CD4-positive, alpha-beta T cell treated with Interleukin-15 for 4 hours (primary cell): Measurements from ENCODE around the gene TCHH.
A peak's percentile ranks its signal among the peaks of the same experiment; 100 is the strongest.
"Not testable (repeated sequence)": the region's sequence is repeated elsewhere in the genome, so short reads cannot be mapped to it uniquely, and the experiment has no call there.

Source experiments
- DNase-seq: peaks from one replicate; pipeline ENCODE4 v3.0.0-alpha.2; 2020; ENCODE audit warnings: low spot score

Gene TCHH

DNA sequence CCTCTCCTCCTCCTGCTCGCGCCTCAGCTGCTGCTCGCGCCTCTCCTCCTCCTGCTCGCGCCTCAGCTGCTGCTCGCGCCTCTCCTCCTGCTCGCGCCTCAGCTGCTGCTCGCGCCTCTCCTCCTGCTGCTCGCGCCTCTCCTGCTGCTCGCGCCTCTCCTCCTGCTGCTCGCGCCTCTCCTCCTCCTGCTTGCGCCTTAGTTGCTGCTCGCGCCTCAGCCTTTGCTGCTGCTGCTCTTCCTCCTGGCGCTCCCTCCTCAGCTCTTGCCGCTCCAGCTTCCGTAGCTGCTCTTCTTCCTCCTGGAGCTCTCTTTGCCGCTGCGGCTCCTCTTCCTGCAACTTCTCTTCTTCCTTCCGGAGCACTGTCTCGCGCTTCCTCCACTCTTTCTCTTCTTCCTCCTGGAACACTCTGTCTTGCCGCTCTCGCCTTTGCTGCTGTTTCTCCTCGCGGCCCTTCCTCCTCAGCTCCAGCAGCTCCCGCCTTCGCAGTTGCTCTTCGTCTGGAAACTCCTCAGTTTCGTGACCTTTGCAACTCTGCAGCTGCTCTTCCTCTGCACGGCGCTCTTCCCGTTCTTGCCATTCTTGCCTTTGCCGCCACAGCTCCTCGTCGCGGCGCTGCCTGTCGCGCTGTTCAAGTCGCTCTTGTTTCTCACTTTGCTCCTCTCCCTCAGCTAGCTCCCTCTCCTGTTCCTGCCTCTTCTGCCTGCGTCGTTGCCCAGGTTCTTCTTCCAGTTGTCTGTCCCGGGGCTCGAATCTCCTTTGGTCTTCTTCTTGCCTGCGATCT is 3.0 kb downstream of the TCHH start:
- no peak for DNase-seq

DNA sequence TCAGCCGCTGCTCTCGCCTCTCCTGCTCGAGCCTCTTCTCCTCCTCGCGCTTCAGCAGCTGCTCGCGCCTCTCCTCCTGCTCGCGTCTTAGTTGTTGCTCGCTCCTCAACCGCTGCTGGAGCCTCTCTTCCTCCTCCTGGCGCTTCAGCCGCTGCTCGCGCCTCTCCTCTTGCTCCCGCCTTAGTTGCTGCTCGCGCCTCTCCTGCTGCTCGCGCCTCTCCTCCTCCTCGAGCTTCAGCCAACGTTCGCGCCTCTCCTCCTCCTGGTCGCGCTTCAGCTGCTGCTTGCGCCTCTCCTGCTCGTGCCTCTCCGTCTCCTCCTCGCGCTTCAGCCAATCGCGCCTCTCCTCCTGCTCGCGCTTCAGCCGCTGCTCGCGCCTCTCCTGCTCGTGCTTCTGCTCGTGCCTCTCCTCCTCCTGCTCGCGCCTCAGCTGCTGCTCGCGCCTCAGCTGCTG is 3.7 kb downstream of the TCHH start:
- no peak for DNase-seq

- no peak for DNase-seq
These were observed 4.3 kb downstream of the TCHH start for GRCh38 chr1:152110860-152111514.

DNA sequence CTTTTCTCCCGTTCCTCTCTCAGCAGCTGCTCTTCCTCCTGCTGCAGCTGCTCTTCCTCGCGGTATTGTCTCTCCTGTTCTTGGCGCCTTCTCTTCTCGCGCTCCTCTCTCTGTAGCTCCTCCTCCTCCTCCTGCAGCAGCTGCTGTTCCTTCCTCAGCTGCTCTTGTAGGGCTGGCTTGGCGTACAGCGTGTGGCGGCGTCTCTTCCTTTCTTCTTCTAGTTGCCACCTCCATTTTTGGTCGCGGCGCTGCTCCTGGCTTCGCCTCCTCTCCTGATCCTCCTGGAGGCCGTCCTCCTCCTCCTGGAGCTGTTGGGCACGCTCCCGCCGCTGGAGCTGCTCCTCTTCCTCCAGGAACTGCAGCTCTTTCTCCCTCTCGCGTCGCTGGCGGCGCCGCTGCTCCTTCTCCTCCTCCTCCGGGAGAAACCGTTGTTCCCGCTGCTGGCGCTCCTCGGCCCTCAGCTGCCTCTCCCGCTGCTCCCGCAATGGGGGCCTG is 4.8 kb downstream of the TCHH start:
- peak; percentile 3 for DNase-seq

DNA sequence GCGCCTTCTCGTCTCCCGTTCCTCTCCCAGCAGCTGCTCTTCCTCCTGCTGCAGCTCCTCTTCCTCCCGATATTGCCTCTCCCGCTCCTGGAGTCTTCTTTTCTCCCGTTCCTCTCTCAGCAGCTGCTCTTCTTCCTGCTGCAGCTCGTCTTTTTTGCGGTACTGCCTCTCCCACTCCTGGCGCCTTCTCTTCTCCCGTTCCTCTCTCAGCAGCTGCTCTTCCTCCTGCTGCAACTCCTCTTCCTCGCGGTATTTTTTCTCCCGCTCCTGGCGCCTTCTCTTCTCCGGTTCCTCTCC is 5.3 kb downstream of the TCHH start:
- DNase-seq: no peak

GRCh38 chr1:152109231-152109997 is 5.8 kb downstream of the TCHH start:
- no peak for DNase-seq

GRCh38 chr1:152108882-152109222 is 6.4 kb downstream of the TCHH start:
- DNase-seq: no peak

GRCh38 chr1:152107984-152108881 is 7.0 kb downstream of the TCHH start:
- DNase-seq: no peak

DNA sequence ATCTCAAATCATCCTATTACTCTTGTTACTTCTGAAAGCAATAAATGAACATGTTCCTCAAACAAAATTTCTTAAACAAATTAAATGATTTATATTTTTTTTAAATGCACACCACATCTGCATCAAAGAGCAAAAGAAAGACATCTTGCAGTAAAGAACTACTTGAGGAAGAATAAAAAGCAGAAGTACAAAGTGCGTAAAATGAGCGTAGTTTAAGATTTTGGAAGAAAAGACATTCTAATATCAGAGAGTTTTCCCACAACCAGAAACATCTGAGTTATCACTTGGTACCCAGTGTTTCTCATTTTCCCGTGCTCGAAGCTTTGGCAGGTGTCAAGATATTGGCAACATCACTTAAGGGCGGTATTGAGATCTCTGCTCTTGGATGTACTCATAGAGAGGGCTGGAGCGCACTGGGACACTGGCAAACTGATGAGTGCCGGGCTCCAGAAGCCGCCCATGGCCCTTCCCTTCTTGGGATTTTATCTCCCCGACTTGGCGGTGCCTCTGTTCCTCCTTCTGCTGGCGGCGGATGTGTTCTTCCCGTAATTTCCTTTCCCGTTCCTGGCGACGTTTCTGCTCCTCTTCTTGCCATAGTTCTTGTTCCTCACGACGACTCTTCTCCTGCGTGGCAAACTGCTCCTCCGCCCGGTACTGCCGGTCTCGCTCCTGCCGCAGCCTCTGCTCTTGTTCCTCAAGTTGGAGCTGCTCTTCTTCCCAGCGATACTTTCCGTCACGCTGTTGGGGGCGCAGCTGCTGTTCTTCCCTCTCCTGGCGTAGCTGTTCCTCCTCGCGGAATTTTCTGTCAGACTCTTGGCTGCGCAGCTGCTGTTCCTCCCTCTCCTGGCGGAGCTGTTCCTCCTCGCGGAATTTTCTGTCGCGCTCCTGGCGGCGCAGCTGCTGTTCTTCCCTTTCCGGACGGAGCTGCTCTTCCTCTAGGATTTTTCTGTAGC is 7.9 kb downstream of the TCHH start:
- no peak for DNase-seq

DNA sequence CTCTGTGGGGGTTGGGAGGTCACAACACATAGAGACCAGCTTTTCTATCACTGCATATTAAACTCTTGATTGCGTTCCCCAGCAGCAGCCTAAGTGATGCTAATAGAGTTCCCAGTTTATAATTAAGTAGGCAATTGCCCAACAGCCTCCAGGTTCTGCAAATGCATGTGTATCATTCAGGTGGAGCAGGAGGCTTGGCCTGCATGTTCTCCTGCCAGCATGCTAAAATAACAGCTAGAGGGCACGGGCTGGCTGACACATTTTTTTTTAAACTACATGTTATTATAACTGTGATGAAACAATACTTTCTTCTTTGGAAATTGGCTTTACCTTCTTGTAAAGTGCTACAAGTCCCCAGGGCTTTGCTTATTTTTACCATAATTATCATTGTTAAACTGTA is 10.4 kb downstream of the TCHH start:
- DNase-seq: no peak

DNA sequence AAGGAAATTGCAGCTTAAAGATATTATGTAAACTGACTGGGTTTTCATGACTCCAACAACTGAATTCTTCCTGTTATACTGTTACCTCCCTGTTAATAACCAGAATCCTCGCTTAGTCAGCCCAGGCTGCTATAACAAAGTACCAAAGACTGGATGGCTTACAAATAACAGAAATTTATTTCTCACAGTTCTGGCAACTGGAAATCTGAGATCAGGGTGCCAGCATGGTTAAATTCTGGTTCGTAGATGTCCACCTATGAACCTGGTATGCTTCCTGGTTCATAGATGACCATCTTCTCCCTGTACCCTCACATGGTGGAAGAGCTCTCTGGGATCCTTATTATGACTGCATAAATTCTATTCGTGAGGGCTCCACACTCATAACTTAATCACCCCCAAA is 18.3 kb downstream of the TCHH start:
- DNase-seq: no peak

- DNase-seq: no peak
These were observed 26.1 kb downstream of the TCHH start, which contains the start of gene TCHHL1 for GRCh38 chr1:152089014-152089674. TSS of gene TCHHL1 (minus strand) at chr1:152089064. CDS start at chr1:152088143, 921 bp downstream.

DNA sequence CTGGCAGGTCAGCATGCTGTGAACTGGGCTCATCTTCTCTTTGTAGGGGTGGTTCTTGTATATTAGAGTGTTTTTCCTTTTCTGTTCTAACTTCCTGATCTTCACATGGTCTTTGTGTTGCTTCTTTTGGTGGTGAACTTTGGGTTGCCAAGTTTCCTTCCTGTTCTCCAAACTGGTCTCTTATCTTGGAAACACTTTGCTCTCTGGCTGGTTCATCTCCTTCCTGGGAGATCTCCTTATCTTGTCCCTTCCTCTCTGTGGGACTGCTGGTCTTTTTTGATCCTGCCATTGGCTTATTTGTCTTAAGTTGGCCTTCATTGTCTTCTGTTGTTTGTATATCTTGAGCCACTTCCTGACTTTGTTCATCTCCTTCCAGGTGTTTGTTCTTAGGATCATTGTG is 28.5 kb downstream of the TCHH start:
- DNase-seq: no peak

- DNase-seq: no peak
These were observed 30.4 kb downstream of the TCHH start for GRCh38 chr1:152084853-152085252.

GRCh38 chr1:152081026-152081425 is 34.2 kb downstream of the TCHH start:
- not testable (repeated sequence) for DNase-seq

DNA sequence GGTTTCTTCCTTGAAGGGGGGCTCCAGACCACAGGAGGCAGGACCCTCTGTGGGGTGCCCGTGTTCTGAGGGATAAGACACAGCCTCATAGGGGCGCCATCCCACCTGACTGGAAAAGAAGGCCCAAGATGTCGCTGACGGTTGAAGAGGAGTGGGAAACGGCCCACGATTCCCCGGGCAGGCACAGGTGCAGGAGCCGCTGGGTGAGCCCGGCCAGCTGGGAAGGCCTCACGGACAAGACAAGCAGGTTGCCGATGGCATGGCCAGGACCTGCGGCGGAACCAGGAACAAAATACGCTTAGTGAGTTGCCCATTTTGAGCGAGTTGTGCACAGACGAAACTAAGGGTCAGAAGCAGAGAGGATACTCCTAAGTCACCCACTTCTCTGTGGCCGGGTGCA is 34.8 kb downstream of the TCHH start:
- not testable (repeated sequence) for DNase-seq

- DNase-seq: no peak
These were observed 36.3 kb downstream of the TCHH start for GRCh38 chr1:152078831-152079441.

DNA sequence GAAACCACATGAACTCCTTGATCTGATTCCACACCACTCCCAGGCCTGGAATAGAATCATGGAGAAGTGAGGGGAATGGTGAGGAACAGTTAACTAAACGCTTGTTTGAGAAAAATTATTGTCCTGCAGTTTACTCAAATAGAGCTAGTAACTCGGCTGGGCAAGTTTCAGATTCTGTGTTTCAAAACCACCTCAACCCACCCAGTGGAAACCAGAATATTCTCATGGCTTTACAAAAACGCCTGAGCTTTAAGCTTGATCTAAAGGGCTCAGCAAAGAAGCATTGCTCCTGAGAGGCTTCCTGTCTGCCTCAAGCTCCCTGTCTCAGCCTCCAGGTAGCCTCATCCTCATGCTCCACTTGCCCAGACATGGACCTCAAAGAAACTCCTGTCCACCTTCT is 42.9 kb downstream of the TCHH start:
- no peak for DNase-seq

DNA sequence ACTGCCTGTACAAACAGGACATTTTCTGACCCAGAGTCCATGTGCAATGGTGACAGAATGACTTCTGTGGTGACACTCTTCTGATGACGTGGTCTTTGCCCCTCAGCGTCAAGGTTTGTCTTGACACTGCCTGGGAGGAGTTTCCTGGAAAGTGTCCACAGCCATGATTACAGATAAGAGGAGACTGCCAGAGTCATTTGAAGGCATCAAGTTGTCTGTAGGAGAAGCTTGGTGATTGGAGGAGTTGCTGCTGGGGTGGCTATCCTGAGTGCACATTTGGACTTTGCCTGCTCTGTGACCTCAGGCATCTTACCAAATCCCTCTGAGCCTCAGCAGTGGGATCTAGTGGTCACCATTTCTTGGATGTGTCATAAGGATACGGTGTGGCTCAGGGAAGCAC is 44.1 kb downstream of the TCHH start:
- DNase-seq: no peak

GRCh38 chr1:152067929-152068328 is 47.3 kb downstream of the TCHH start:
- no peak for DNase-seq
